H1 (cell line): ENCODE results near the gene EBF3. TPM values are rescaled to one million over a fixed set of nuclear protein-coding genes. Genes with fewer than 3 reads are reported as not detected.

ENCODE experiments used
- ATF2 ChIP-seq: IDR thresholded peaks from 2 replicates; pipeline ENCODE4 v1.6.1; 2012; ENCODE audit warnings: low read length, inconsistent platforms
- CEBPB ChIP-seq: IDR thresholded peaks from 2 replicates; pipeline ENCODE4 v1.6.1; 2012; ENCODE audit warnings: low read depth, low read length
- CHD1 ChIP-seq: IDR thresholded peaks from 2 replicates; pipeline ENCODE4 v1.6.1; 2012; ENCODE audit warnings: low read depth, low read length, improper control_type of control experiment
- JUN ChIP-seq: IDR thresholded peaks from 2 replicates; pipeline ENCODE4 v1.6.1; 2011; ENCODE audit warnings: low read depth, mild to moderate bottlenecking, improper control_type of control experiment, low read length
- KDM5A ChIP-seq: fragments of 200-600 bp; IDR thresholded peaks from 2 replicates; pipeline ENCODE4 v1.7.1; 2012; ENCODE audit warnings: mild to moderate bottlenecking, low read length, inconsistent platforms, mixed read lengths
- RFX5 ChIP-seq: IDR thresholded peaks from 2 replicates; pipeline ENCODE4 v1.6.1; 2011; ENCODE audit warnings: low read depth, low read length, improper control_type of control experiment, borderline replicate concordance
- SP4 ChIP-seq: IDR thresholded peaks from 2 replicates; pipeline ENCODE4 v1.6.1; 2012; ENCODE audit warnings: low read length, inconsistent platforms
- polyA plus RNA-seq, 7 experiments: library from polyadenylated mRNA; depleted of rRNA in 3 of 7; stranded (reverse) in 5 of 7; unstranded in 2 of 7; fragments of >200 nt in 5 of 7; fragments of 200-250 nt in 2 of 7; gene quantifications; 1 replicate in 5 of 7; 2 replicates in 1 of 7; 4 replicates in 1 of 7; pipeline versions ENCODE4 v1.2.1 to v1.2.3, GENCODE V29; 2011 to 2013; ENCODE audit warnings: missing spikeins in 2 of 7, mixed read lengths in 2 of 7
- total RNA-seq: library from RNA; stranded (reverse); fragmentation: NEBNext Ultra II Directional; extraction: Animal tissue kit (Norgen Biotek cat#: 25700); gene quantifications from 2 replicates; pipeline ENCODE4 v1.2.1, GENCODE V29; 2021

EBF3 gene
- total and polyA plus RNA-seq, 2 of the 8 experiments (the other 6 are each of a cell fraction or from before 2014, with no cell fraction given): 0.08 to 0.26 TPM

GRCh38 chr10:129847741-129848483, 116.2 kb downstream of the EBF3 start (continued):
- TF ChIP-seq JUN: no peak
- TF ChIP-seq RFX5: no peak
- no peak for TF ChIP-seq CEBPB
- TF ChIP-seq KDM5A: no peak
- no peak for TF ChIP-seq CHD1
- no peak for TF ChIP-seq SP4
- TF ChIP-seq ATF2: no peak
